Neural cell (in vitro differentiated cells): ENCODE results near the gene AP3D1. TPM values are rescaled to one million over a fixed set of nuclear protein-coding genes. Genes with fewer than 3 reads are reported as not detected.
"Not testable (repeated sequence)": the region's sequence is repeated elsewhere in the genome, so short reads cannot be mapped to it uniquely, and the experiment has no call there.

ENCODE experiments used
- H2AFZ ChIP-seq: fragments of 200-600, 300-800 bp; sonication (generic), shearing (Covaris generic); 2 replicates; pipeline ENCODE4 v1.6.0; 2014; ENCODE audit warnings: low read depth, mild to moderate bottlenecking, antibody characterized with exemption, low read length, moderate library complexity
- H3F3A ChIP-seq: fragments of 200-600 bp; shearing (Covaris generic); 2 replicates; pipeline ENCODE4 v1.6.1; 2016; ENCODE audit warnings: mild to moderate bottlenecking, moderate library complexity, mixed read lengths, antibody characterized with exemption, low read length; ENCODE audit not compliant: insufficient read depth, poor library complexity, severe bottlenecking
- H3K27ac ChIP-seq: fragments of 200-600, 300-800 bp; sonication (generic), shearing (Covaris generic); 2 replicates; pipeline ENCODE4 v1.5.1; 2014; ENCODE audit warnings: mild to moderate bottlenecking, low read length, moderate library complexity
- H3K27me3 ChIP-seq: fragments of 300-800, 200-600 bp; sonication (generic), shearing (Covaris generic); 2 replicates; pipeline ENCODE4 v1.6.0; 2014; ENCODE audit warnings: mild to moderate bottlenecking, low read depth, low read length, moderate library complexity; ENCODE audit not compliant: insufficient read depth
- H3K36me3 ChIP-seq: fragments of 300-800, 200-600 bp; sonication (generic), shearing (Covaris generic); 2 replicates; pipeline ENCODE4 v1.5.1; 2014; ENCODE audit warnings: mild to moderate bottlenecking, antibody characterized with exemption, low read length, moderate library complexity; ENCODE audit not compliant: insufficient read depth
- H3K4me2 ChIP-seq: fragments of 300-800, 200-600 bp; sonication (generic), shearing (Covaris generic); 2 replicates; pipeline ENCODE4 v1.6.0; 2014; ENCODE audit warnings: mild to moderate bottlenecking, low read length
- H3K4me3 ChIP-seq: fragments of 300-800, 200-600 bp; sonication (generic), shearing (Covaris generic); 2 replicates; pipeline ENCODE4 v1.5.1; 2014; ENCODE audit warnings: mild to moderate bottlenecking, low read length, moderate library complexity
- H3K79me2 ChIP-seq: fragments of 200-600 bp; shearing (Covaris generic); replicated peaks from 2 replicates; pipeline ENCODE4 v1.6.0; 2014; ENCODE audit warnings: mild to moderate bottlenecking, low read length, moderate library complexity; ENCODE audit not compliant: insufficient read depth
- H3K9ac ChIP-seq: fragments of 300-800, 200-600 bp; sonication (generic), shearing (Covaris generic); 2 replicates; pipeline ENCODE4 v1.6.1; 2016; ENCODE audit warnings: mild to moderate bottlenecking, low read length, mixed read lengths
- H3K9me2 ChIP-seq: fragments of 200-600 bp; shearing (Covaris generic); 2 replicates; pipeline ENCODE4 v1.6.1; 2016; ENCODE audit warnings: mild to moderate bottlenecking, low read length, mixed read lengths; ENCODE audit not compliant: insufficient read depth
- H3K9me3 ChIP-seq: fragments of 200-600, 300-800 bp; sonication (generic), shearing (Covaris generic); 2 replicates; pipeline ENCODE4 v1.6.1; 2016; ENCODE audit warnings: mild to moderate bottlenecking, mixed run types, low read length, moderate library complexity, mixed read lengths
- H4K20me1 ChIP-seq: fragments of 200-600 bp; shearing (Covaris generic); 2 replicates; pipeline ENCODE4 v1.6.1; 2016; ENCODE audit warnings: mild to moderate bottlenecking, mixed run types; ENCODE audit not compliant: insufficient read depth
- EP300 ChIP-seq: fragments of 450-650 bp; conservative IDR thresholded peaks from 2 replicates; pipeline ENCODE4 v1.6.1; 2014; ENCODE audit warnings: antibody characterized with exemption, mild to moderate bottlenecking, moderate library complexity; ENCODE audit not compliant: poor library complexity, severe bottlenecking
- EZH2 ChIP-seq: fragments of 200-600, 300-800 bp; shearing (Covaris generic), sonication (generic); IDR thresholded peaks from 2 replicates; pipeline ENCODE4 v1.6.1; 2014; ENCODE audit warnings: antibody characterized with exemption, low read length, borderline replicate concordance, mild to moderate bottlenecking; ENCODE audit not compliant: insufficient read depth, poor library complexity, severe bottlenecking
- MXI1 ChIP-seq: fragments of 450-650 bp; conservative IDR thresholded peaks from 2 replicates; pipeline ENCODE4 v1.6.1; 2014; ENCODE audit warnings: antibody characterized with exemption, mild to moderate bottlenecking; ENCODE audit not compliant: poor library complexity, severe bottlenecking
- POLR2AphosphoS5 ChIP-seq: IDR thresholded peaks from 2 replicates; pipeline ENCODE4 v1.6.1; 2012
- RAD21 ChIP-seq: fragments of 450-650 bp; conservative IDR thresholded peaks from 2 replicates; pipeline ENCODE4 v1.6.1; 2014; ENCODE audit warnings: antibody characterized with exemption, mild to moderate bottlenecking, moderate library complexity
- REST ChIP-seq: IDR thresholded peaks from 2 replicates; pipeline ENCODE4 v1.6.1; 2012; ENCODE audit warnings: borderline replicate concordance
- SMC3 ChIP-seq: fragments of 450-650 bp; conservative IDR thresholded peaks from 2 replicates; pipeline ENCODE4 v1.6.1; 2014; ENCODE audit warnings: antibody characterized with exemption, mild to moderate bottlenecking, moderate library complexity; ENCODE audit not compliant: poor library complexity
- TAF1 ChIP-seq: IDR thresholded peaks from 2 replicates; pipeline ENCODE4 v1.6.1; 2012; ENCODE audit warnings: low read depth
- polyA plus RNA-seq: library from polyadenylated mRNA; depleted of rRNA; stranded (reverse); fragments of >200 nt; gene quantifications from 2 replicates; pipeline ENCODE4 v1.2.3, GENCODE V29; 2014
- TF ChIP-seq, protein P1 (sequence below): fragments of 450-650 bp; IDR thresholded peaks from 2 replicates; pipeline ENCODE4 v1.5.1; 2014; ENCODE audit warnings: antibody characterized with exemption, mild to moderate bottlenecking, moderate library complexity; ENCODE audit not compliant: poor library complexity, severe bottlenecking

AP3D1 gene
- polyA plus RNA-seq, 1 donor from 2014 or later: 60.7 TPM

- H3K9ac ChIP-seq: peak within 1 kb of the TSS; percentile 75
- no peaks in the 10 kb centered on the region for H3K36me3 ChIP-seq
- H3K79me2 ChIP-seq: peaks cover 16% of the 10 kb centered on the region
- TF ChIP-seq EZH2 (no peak), POLR2AphosphoS5 (peak; percentile 84), EP300 (no peak), TAF1 (no peak), RAD21 (peak; percentile 47), SMC3 (peak; percentile 69), REST (no peak), MXI1 (peak; percentile 83)
- TF ChIP-seq, protein P1, sequence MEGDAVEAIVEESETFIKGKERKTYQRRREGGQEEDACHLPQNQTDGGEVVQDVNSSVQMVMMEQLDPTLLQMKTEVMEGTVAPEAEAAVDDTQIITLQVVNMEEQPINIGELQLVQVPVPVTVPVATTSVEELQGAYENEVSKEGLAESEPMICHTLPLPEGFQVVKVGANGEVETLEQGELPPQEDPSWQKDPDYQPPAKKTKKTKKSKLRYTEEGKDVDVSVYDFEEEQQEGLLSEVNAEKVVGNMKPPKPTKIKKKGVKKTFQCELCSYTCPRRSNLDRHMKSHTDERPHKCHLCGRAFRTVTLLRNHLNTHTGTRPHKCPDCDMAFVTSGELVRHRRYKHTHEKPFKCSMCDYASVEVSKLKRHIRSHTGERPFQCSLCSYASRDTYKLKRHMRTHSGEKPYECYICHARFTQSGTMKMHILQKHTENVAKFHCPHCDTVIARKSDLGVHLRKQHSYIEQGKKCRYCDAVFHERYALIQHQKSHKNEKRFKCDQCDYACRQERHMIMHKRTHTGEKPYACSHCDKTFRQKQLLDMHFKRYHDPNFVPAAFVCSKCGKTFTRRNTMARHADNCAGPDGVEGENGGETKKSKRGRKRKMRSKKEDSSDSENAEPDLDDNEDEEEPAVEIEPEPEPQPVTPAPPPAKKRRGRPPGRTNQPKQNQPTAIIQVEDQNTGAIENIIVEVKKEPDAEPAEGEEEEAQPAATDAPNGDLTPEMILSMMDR: peak; percentile 71
- peak within 1 kb of the TSS; percentile 56 for H2AFZ ChIP-seq
- peak within 1 kb of the TSS; percentile 68 for H3K27ac ChIP-seq
- H3K9me3 ChIP-seq: no peaks in the 10 kb centered on the region
- no peaks in the 10 kb centered on the region for H4K20me1 ChIP-seq
- no peaks in the 10 kb centered on the region for H3F3A ChIP-seq
- peak within 1 kb of the TSS; percentile 78 for H3K4me3 ChIP-seq
- peak within 1 kb of the TSS; percentile 35 for H3K4me2 ChIP-seq
- H3K9me2 ChIP-seq: no peaks in the 10 kb centered on the region
- H3K27me3 ChIP-seq: no peaks in the 10 kb centered on the region
Observed at GRCh38 chr19:2096034-2096479, 55.3 kb downstream of the AP3D1 start, which contains the start of gene MOB3A. Gene MOB3A, minus strand, starts transcription at chr19:2096326. Its CDS starts 17,766 bp downstream, at chr19:2078560.

- not testable (repeated sequence) for H3K36me3 ChIP-seq
Observed at GRCh38 chr19:2091926-2092525, 59.3 kb downstream of the AP3D1 start.

More at GRCh38 chr19:2091926-2092525, 59.3 kb downstream of the AP3D1 start:
- H3K27me3 ChIP-seq, H2AFZ ChIP-seq, H3K9ac ChIP-seq, H3K4me3 ChIP-seq, H4K20me1 ChIP-seq, H3K4me2 ChIP-seq, H3K9me2 ChIP-seq, H3F3A ChIP-seq, H3K9me3 ChIP-seq, H3K27ac ChIP-seq: not testable (repeated sequence)
- peaks cover 16% of the 10 kb centered on the region for H3K79me2 ChIP-seq
